Fibroblast of villous mesenchyme (primary cell): Measurements from ENCODE around the gene PSTPIP1. TPM values are rescaled to one million over a fixed set of nuclear protein-coding genes. Genes with fewer than 3 reads are reported as not detected.
A peak's percentile ranks its signal among the peaks of the same experiment; 100 is the strongest.

Experiments
- DNase-seq: peaks from one replicate; pipeline ENCODE4 v3.0.0-alpha.2; 2010; ENCODE audit warnings: low read depth
- H3K4me3 ChIP-seq: 2 replicates; pipeline ENCODE4 v1.5.1; 2011; ENCODE audit warnings: low read depth, mild to moderate bottlenecking, low read length
- CTCF ChIP-seq: IDR thresholded peaks from 2 replicates; pipeline ENCODE4 v1.5.1; 2012; ENCODE audit warnings: low read depth, mild to moderate bottlenecking, low read length; ENCODE audit not compliant: insufficient read depth
- total RNA-seq: library from RNA; depleted of rRNA; stranded (reverse); fragments of >200 nt; gene quantifications from 2 replicates; pipeline ENCODE4 v1.2.3, GENCODE V29; 2012

PSTPIP1 gene
- not detected in 2 replicates for total RNA-seq

DNA sequence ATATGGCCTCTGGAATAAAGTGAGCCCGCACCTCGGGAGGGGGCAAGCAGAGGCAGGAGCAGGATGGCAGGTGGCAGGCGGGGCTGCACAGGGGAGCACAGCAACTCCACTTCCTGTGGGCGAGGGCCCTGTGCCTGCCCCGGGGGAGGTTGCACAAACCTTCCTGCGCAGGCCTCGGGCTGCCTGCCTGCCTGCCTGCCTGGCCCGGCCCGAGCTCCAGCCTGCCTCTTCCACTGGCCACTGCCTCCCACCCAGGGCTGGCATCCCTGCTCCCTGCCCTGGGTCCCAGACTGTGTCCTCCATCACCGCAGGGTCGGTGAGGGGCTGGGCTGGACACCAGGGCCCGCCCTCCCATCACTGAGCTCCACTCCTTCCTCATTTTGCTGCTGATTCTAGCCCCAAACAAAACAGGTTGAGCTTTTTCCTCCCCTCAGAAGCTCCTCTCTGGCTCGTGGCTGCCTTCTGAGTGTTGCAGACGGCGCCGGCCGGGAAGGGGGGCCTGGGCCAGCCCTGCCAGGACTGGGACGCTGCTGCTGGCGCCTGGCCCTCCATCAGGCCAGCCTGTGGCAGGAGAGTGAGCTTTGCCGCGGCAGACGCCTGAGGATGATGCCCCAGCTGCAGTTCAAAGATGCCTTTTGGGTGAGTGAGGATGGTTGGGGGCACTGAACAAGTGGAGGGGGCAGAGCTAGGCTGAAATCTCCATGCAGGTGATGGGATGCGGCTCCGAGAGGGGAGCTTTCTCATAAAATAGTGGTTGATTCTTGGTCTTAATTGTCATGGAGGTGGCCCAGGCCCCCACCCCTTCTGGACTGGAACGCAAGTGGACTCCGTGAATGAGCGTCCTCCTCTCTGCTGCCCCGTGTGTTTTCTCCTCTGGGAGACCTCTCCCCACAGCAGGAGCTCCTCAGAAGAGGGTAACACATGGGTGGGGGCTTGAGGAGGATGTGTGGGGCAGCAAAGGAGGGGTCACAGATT lies at the start of gene PSTPIP1:
Gene PSTPIP1, plus strand, starts transcription at position 156 of the 975 bp plus-strand sequence. Its CDS starts 448 bp downstream, at position 604.
- no peak within 1 kb of the TSS for H3K4me3 ChIP-seq
- DNase-seq: no peak
- no peak for TF ChIP-seq CTCF

DNA sequence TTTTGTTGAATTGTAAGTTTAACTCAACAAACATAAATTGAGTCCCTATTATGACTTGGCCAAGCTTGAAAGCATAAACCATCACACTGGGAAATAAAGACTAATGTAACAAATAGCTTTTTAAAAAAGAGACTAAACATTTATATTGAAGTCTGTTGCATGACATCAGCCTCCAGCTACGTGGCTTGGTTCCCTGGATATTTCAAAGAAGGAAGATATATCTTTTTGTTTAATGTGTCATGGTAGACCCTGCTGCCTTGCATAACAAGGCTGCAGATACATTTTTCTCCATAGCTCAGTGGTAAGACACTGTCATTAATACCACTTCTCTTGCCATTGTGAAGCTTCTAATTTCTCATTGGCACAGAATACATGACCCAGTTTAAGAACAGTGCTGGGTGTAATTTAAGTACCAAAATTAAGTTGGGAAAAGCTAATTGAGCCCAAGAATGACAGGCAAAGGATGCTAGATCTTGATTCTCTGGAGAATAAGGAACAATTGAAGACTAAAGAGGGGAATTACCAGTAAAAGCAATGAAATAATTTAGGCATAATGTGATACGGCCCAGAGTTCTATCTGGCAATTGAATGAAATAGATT lies 49.3 kb upstream of the PSTPIP1 start:
- H3K4me3 ChIP-seq: no peak overlapping the region
- peak; percentile 21 for DNase-seq
- no peak for TF ChIP-seq CTCF

DNA sequence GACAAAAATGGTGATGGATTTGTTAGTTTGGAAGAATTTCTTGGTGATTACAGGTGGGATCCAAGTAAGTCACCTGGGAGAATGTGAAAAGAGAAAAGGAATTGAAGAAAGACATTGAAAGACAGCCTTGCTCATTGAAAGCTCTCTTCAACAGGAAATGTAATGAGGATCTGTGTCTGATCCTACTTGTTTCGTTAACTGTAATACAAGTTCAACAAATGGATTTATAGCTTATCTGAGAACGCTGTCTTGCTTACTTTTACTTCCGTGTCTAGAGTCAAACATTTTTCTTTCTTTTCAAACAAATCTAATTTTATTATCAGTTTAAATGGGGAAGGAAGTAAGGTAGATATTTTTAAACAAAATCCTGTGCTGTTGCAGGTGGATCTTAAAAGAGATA lies 47.5 kb upstream of the PSTPIP1 start:
- no peak for TF ChIP-seq CTCF
- H3K4me3 ChIP-seq: no peak overlapping the region
- DNase-seq: no peak

DNA sequence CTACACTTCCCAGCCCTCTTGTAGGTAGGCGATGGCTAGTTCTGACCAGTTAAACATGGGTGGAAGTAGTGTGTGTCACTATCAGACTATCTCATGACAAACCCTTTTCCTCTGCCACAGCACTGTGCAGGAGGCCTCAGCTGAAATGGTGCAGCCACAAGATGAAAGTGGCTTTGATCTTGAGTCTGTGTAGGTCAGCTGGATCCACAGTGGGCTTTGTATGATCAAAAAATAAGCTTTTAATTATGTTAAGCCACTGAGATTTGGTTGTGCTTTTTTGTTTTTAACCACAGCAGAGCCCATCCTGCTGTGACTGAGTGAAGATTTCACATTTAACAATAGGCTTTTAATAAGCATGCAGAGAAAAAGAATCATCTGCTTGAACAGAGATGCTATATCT lies 43.7 kb upstream of the PSTPIP1 start:
- DNase-seq: no peak
- H3K4me3 ChIP-seq: no peak overlapping the region
- TF ChIP-seq CTCF: no peak

GRCh38 chr15:76953913-76954312 lies 41.0 kb upstream of the PSTPIP1 start:
- H3K4me3 ChIP-seq: no peak overlapping the region
- no peak for DNase-seq
- TF ChIP-seq CTCF: no peak

DNA sequence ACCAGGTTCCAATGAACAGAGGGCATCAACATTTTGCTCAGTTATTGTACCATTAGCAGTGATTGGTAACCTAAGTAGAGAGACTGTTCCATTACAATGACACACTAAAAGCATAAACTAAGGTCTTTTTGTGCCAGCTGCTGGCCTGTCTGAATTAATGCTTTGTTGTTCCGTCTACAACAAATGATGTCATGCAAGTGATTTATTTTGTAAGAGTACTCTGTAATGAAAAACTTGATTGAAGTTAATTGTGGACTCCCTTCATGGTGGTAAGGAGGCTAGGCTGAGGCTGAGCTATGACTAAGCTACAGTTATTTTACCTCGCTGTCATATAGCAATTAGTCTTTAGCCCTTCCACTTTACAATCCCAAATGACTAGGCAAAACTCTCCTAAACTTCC lies 40.2 kb upstream of the PSTPIP1 start:
- no peak overlapping the region for H3K4me3 ChIP-seq
- DNase-seq: no peak
- TF ChIP-seq CTCF: no peak
